Measurements from ENCODE around the gene CCDC183.

Gene CCDC183

DNA sequence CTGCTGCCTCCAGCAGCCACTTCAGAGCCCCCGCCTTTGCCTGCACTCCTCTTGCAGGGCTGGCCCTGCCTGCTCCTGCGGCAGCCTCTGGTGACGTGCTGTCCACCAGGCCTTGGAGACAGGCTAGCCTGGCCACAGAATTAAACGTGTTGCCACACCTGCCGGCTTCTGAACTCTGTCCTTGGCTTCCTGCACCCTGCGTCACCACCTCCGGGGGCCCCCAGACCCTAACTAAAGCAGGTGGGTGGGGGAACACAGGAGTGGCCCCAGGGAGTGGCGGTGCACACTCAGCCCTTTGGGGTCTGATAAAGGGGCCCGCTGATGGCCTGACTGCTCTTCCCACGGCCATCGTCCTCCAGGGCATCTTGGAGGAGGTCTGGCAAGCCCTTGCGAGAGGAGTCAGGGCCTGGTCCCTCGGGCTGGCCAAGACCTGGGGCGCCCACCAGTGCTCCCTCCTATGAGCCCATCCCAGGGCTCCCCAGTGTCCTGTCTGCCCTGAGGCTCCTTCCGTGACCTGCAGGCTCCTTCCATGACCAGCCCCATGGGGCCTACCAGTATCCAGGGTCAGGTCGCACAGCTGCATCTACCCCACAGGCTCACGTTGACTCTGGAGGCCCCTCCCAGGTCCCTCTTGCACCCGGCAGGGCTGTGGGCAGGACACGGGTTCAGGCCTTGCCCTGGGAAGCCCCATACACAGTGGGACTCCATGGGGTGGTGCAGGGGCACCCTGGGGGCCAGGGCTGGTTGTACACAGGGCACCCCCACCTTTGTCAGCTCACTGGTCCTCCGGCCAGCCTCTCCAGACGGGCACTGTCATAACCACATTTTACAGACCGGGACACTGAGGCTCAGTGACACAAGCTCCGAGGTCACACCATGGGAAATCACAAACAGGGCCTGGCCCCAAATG, 55.0 kb downstream of the CCDC183 start:
- DNase-seq = no peak

DNA sequence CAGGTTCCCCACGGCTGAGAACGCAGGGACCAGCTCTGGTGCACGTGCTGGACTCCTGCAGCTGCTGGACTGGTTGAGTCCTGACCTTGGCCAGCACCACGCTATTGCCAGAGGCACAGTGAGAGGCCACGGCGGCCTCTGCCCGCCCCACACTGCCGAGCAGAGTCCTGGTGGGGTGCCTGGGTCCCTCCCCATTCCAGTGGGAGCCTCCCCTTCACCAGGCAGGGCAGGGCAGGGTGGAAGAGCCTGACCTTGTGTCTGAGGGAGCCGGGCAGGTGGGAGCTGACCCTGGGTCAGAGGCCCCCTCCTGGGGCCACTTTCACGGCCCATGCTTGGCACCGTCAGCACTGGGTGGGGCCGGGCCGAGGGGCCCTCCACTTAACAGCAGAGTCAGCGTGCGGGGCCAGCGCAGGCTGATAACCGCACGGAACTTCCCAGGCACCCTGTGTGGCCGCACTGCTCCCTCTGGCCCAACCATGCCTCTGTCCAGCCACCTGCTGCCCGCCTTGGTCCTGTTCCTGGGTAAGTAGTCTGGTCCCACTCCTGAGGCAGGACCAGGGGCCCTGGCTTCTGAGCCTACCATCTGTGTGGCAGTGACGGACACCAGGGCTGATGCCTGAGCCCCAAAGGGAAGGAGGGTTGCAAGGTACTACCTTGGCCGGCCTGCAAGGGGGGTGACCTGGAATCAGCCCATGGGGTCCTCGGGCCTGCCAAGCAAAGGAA, 56.0 kb downstream of the CCDC183 start, which contains the start of gene MAMDC4:
MAMDC4 (plus strand) TSS at position 406 of the 723 bp plus-strand sequence; CDS start at position 477, 71 bp downstream.
- DNase-seq = no peak

DNA sequence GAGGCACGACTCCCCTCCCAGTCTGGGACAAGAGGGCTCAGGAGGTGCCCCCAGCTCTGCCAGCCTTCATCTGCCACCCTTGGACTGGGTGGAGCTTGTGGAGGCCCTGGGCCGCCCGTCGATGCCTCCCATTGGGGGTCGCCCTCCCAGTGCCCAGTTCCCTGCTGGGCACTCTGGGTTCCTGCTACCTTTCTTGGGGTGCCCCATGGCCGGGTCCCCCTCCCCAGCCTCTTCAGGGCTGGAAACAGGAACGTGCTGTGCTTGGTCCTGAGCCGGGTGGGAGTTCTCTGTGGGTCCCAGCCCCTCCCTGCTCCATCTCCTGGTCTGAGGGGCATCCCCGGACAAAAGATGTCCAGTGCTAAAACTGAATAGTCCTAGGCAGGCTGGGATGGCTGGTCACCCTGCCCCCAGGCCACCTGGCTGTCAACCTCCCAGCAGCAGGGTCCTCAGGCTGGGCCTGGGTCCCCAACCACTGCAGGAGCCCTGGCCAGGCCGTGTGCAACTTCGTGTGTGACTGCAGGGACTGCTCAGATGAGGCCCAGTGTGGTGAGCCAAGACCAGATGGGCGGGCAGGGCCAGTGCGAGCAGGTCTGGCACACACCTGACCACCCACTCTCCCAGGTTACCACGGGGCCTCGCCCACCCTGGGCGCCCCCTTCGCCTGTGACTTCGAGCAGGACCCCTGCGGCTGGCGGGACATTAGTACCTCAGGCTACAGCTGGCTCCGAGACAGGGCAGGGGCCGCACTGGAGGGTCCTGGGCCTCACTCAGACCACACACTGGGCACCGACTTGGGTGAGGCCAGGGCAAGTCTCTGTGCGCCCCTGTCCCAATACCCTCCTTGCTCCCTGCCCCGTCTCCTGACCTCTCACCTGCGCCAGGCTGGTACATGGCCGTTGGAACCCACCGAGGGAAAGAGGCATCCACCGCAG, 56.8 kb downstream of the CCDC183 start:
- DNase-seq = no peak

DNA sequence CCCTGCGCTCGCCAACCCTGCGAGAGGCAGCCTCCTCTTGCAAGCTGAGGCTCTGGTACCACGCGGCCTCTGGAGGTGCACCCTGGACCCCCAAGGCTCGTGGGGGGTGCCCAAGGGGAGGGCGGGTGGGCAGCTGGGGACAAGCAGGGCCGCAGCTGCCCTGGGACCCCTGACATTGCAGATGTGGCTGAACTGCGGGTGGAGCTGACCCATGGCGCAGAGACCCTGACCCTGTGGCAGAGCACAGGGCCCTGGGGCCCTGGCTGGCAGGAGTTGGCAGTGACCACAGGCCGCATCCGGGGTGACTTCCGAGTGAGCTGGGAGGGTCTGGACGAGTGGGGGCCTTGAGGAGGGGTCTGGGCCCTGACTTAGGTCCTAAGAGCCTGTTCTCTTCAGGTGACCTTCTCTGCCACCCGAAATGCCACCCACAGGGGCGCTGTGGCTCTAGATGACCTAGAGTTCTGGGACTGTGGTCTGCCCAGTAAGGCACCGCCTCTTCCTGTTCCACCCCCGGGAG, 57.5 kb downstream of the CCDC183 start:
- no peak for DNase-seq

DNA sequence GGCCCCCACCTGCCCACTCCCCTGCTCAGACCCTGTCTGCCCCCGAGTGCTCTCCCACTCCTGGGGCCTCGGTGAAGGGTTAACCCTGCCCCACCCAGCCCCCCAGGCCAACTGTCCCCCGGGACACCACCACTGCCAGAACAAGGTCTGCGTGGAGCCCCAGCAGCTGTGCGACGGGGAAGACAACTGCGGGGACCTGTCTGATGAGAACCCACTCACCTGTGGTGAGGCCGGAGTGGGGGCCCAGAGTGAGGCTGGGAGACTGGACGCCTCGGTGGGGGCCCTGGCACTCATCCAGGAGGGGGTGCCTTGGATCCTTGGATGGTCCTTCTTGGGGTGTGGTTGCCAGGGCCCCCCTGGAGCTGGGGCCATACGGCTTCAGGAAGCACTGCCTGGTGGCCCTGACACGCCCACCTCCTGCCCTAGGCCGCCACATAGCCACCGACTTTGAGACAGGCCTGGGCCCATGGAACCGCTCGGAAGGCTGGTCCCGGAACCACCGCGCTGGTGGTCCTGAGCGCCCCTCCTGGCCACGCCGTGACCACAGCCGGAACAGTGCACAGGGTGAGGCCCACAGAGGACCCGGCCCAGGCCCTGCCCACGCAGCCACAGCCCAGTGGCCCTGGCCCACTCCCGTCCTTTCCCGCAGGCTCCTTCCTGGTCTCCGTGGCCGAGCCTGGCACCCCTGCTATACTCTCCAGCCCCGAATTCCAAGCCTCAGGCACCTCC, 58.1 kb downstream of the CCDC183 start:
- no peak for DNase-seq

DNA sequence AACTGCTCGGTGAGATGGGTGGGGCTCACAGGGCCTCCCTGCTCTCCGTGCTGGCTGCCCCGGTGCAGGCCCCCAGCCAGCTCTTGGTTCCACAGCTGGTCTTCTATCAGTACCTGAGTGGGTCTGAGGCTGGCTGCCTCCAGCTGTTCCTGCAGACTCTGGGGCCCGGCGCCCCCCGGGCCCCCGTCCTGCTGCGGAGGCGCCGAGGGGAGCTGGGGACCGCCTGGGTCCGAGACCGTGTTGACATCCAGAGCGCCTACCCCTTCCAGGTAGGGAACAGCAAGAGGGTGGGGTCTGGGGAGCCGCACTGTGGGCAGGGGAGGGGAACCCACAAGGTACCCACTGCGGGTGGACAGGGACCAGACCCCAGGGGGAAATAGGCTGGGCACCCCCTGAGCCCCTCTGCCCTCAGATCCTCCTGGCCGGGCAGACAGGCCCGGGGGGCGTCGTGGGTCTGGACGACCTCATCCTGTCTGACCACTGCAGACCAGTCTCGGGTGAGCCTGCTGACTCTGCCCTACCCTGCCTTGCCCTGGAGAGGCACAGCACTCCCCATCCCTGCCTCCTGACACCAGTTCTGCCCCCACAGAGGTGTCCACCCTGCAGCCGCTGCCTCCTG, 58.8 kb downstream of the CCDC183 start:
- no peak for DNase-seq

DNA sequence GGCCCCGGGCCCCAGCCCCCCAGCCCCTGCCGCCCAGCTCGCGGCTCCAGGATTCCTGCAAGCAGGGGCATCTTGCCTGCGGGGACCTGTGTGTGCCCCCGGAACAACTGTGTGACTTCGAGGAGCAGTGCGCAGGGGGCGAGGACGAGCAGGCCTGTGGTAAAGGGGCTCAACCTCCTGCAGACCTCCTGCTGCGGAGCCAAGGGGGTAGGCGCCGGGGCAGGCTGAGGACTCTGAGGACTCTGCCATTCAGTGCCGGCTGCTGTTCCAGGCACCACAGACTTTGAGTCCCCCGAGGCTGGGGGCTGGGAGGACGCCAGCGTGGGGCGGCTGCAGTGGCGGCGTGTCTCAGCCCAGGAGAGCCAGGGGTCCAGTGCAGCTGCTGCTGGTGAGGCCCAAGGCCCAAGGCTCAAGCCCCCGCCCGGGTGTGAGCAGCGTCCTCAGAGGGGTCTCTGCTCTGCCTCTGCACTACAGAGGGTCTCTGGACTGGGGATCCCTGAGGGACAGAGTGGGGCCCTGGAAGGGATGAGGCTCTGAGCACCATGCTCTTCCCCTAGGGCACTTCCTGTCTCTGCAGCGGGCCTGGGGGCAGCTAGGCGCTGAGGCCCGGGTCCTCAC, 59.4 kb downstream of the CCDC183 start:
- DNase-seq = no peak

DNA sequence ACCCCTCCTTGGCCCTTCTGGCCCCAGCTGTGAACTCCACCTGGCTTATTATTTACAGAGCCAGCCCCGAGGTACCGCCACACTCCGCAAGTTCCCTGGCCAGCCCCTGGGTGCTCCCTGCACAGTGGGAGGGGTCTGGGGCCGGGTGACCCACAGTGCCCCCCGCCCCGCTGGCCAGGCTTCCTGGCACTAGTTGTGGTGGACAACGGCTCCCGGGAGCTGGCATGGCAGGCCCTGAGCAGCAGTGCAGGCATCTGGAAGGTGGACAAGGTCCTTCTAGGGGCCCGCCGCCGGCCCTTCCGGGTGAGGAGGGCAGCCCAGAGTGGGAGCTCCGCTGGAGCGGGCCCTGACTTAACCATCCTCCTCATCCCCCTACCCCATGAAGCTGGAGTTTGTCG, 59.9 kb downstream of the CCDC183 start:
- no peak for DNase-seq

DNA sequence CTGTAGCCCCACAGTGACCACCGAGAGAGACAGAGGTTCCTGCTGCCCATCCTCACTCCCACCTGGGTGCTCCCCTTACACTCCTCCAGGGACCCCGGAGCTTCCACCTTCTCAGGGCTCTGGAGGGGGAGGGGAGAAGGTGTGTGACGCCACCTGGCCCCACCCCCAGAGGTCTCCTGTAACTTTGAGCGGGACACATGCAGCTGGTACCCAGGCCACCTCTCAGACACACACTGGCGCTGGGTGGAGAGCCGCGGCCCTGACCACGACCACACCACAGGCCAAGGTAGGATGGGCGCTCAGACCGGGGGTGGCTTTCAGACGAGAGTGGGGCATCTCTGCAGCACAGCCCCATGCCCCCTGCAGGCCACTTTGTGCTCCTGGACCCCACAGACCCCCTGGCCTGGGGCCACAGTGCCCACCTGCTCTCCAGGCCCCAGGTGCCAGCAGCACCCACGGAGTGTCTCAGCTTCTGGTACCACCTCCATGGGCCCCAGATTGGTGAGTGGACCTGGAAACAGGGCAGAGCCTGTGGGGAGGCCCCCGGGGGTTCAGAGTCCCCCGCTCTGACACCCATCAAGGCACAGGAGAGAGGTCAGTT, 60.5 kb downstream of the CCDC183 start:
- DNase-seq = no peak

DNA sequence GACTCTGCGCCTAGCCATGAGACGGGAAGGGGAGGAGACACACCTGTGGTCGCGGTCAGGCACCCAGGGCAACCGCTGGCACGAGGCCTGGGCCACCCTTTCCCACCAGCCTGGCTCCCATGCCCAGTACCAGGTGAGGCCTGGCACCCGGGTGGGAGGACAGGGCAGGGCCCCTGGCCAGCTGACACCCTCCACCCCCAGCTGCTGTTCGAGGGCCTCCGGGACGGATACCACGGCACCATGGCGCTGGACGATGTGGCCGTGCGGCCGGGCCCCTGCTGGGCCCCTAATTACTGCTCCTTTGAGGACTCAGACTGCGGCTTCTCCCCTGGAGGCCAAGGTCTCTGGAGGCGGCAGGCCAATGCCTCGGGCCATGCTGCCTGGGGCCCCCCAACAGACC, 61.0 kb downstream of the CCDC183 start:
- DNase-seq = no peak

Measured in stimulated activated CD4-positive, alpha-beta T cell treated with anti-CD3 and anti-CD28 coated beads, Interleukin-4, amount 100 ng/mL, for 1 hour (primary cell).